HepG2 (cell line): ENCODE data around the gene NEGR1. TPM values are rescaled to one million over a fixed set of nuclear protein-coding genes. Genes with fewer than 3 reads are reported as not detected.

Experiments
- ATAC-seq: fragments of 200-7000 bp; cut with Tn5 transposase; 3 replicates; pipeline ENCODE4 v1.9.1; 2020; ENCODE audit warnings: mild to moderate bottlenecking, moderate library complexity
- BruUV-seq: library from RNA; stranded (reverse); fragments of 400-500 nt; replicated peaks from 2 replicates; lab custom pipeline; 2021; lab: Mats Ljungman, UMichigan
- CTCF ChIA-PET: fragments of 300-600 bp; formaldehyde crosslinking; extraction: SDS; loops from one replicate; lab custom pipeline; 2021; ENCODE audit warnings: low total read pairs, inconsistent platforms, low intra/inter-chr PET ratio; lab: Yijun Ruan, JAX
- POLR2A ChIA-PET: fragments of 350-600 bp; sonication (Branson Sonifier 250); formaldehyde crosslinking; loops from one replicate; lab custom pipeline; 2020; ENCODE audit warnings: antibody characterized with exemption, inconsistent platforms; lab: Yijun Ruan, JAX
- DNase-seq: peaks from one replicate; pipeline ENCODE4 v3.0.0-alpha.2; 2015; ENCODE audit warnings: low spot score
- FAIRE-seq: peaks from 3 replicates; lab custom pipeline; 2011; peaks lifted over from hg19 to GRCh38; lab: Jason Lieb, UNC
- H2AFZ ChIP-seq: one replicate; pipeline ENCODE4 v1.6.1; 2011; ENCODE audit warnings: low read length, inconsistent platforms
- H3K27ac ChIP-seq: fragments of 300-600 bp; 3 replicates; pipeline ENCODE4 v1.8.0; 2011; ENCODE audit warnings: mixed run types, mild to moderate bottlenecking, mixed read lengths, low read length, inconsistent platforms; ENCODE audit not compliant: insufficient read depth; ENCODE audit errors: extremely low read length
- H3K27me3 ChIP-seq, 2 experiments: fragments of 200-600 bp in 1 of 2; 2 replicates in 1 of 2; 3 replicates in 1 of 2; pipeline versions ENCODE4 v1.6.0 to v1.8.0; 2011; ENCODE audit warnings: low read length in 2 of 2, mild to moderate bottlenecking in 2 of 2, moderate library complexity in 2 of 2, inconsistent platforms in 1 of 2; ENCODE audit not compliant: insufficient read depth in 2 of 2, control insufficient read depth in 1 of 2
- H3K36me3 ChIP-seq, 2 experiments: fragments of 200-600 bp in 1 of 2; replicated peaks in 1 of 2; 2 replicates in 1 of 2; 3 replicates in 1 of 2; pipeline versions ENCODE4 v1.5.1 to v1.8.0; 2011; ENCODE audit warnings: low read length in 2 of 2, inconsistent platforms in 1 of 2; ENCODE audit not compliant: insufficient read depth in 2 of 2, control insufficient read depth in 1 of 2
- H3K4me1 ChIP-seq: 2 replicates; pipeline ENCODE4 v1.5.1; 2012; ENCODE audit warnings: low read length, inconsistent platforms; ENCODE audit not compliant: insufficient read depth
- H3K4me2 ChIP-seq: 2 replicates; pipeline ENCODE4 v1.6.0; 2011; ENCODE audit warnings: low read depth, low read length, inconsistent platforms
- H3K4me3 ChIP-seq, 3 experiments: fragments of 200-600 bp in 1 of 3; sonication (generic), shearing (Covaris generic) in 1 of 3; replicated peaks in 1 of 3; 2 replicates each; pipeline ENCODE4 v1.5.1; 2011 to 2016; ENCODE audit warnings: low read length in 3 of 3, inconsistent platforms in 2 of 3, low read depth in 2 of 3, mild to moderate bottlenecking in 2 of 3, control low read depth in 1 of 3, mixed read lengths in 1 of 3; ENCODE audit not compliant: insufficient read depth in 1 of 3
- H3K79me2 ChIP-seq: one replicate; pipeline ENCODE4 v1.6.1; 2011; ENCODE audit warnings: low read length, inconsistent platforms; ENCODE audit not compliant: insufficient read depth
- H3K9ac ChIP-seq: 2 replicates; pipeline ENCODE4 v1.6.0; 2011; ENCODE audit warnings: mild to moderate bottlenecking, low read depth, low read length, inconsistent platforms; ENCODE audit not compliant: insufficient read depth
- H3K9me3 ChIP-seq: 2 replicates; pipeline ENCODE4 v1.5.1; 2012; ENCODE audit warnings: mild to moderate bottlenecking, low read length
- H4K20me1 ChIP-seq: 2 replicates; pipeline ENCODE4 v1.6.0; 2011; ENCODE audit warnings: inconsistent platforms, mild to moderate bottlenecking, low read length, moderate library complexity; ENCODE audit not compliant: insufficient read depth
- CENPX ChIP-seq: sonication (generic); formaldehyde crosslinking; IDR thresholded peaks from 2 replicates; pipeline ENCODE4 v1.9.0; 2021; ENCODE audit warnings: mild to moderate bottlenecking, missing genetic modification reagents, moderate library complexity
- FOXK2 ChIP-seq: fragments of 450-650 bp; IDR thresholded peaks from 2 replicates; pipeline ENCODE4 v1.6.1; 2016
- ISL2 ChIP-seq: sonication (generic); formaldehyde crosslinking; IDR thresholded peaks from 2 replicates; pipeline ENCODE4 v1.5.0; 2020; ENCODE audit warnings: missing genetic modification reagents
- JUNB ChIP-seq: sonication (generic); formaldehyde crosslinking; IDR thresholded peaks from 2 replicates; pipeline ENCODE4 v1.8.0; 2022; ENCODE audit warnings: missing genetic modification reagents, mild to moderate bottlenecking, borderline replicate concordance
- KDM3A ChIP-seq: IDR thresholded peaks from 2 replicates; pipeline ENCODE4 v1.6.1; 2018; ENCODE audit warnings: low read depth, missing compliant biosample characterization
- MAFF ChIP-seq: IDR thresholded peaks from 2 replicates; pipeline ENCODE4 v1.6.1; 2011; ENCODE audit warnings: low read depth, low read length, improper control_type of control experiment
- MED1 ChIP-seq: sonication (generic); formaldehyde crosslinking; IDR thresholded peaks from 2 replicates; pipeline ENCODE4 v1.4.0; 2020; ENCODE audit warnings: missing genetic modification reagents
- PREB ChIP-seq: sonication (generic); formaldehyde crosslinking; IDR thresholded peaks from 2 replicates; pipeline ENCODE4 v1.4.0; 2020; ENCODE audit warnings: missing genetic modification reagents
- RFXANK ChIP-seq: IDR thresholded peaks from 2 replicates; pipeline ENCODE4 v1.6.1; 2016
- SALL2 ChIP-seq: sonication (generic); formaldehyde crosslinking; IDR thresholded peaks from 2 replicates; pipeline ENCODE4 v1.8.1; 2023; ENCODE audit warnings: mild to moderate bottlenecking, missing genetic modification reagents, inconsistent platforms
- ZFYVE20 ChIP-seq: sonication (generic); formaldehyde crosslinking; IDR thresholded peaks from 2 replicates; pipeline ENCODE4 v1.8.0; 2023; ENCODE audit warnings: low read depth, mild to moderate bottlenecking, moderate library complexity, missing genetic modification reagents, borderline replicate concordance
- ZMYM2 ChIP-seq: sonication (generic); formaldehyde crosslinking; IDR thresholded peaks from 2 replicates; pipeline ENCODE4 v1.8.0; 2022; ENCODE audit warnings: mild to moderate bottlenecking, missing genetic modification reagents
- ZNF282 ChIP-seq: fragments of 450-650 bp; IDR thresholded peaks from 2 replicates; pipeline ENCODE4 v1.6.1; 2018; ENCODE audit not compliant: partially characterized antibody
- ZNF549 ChIP-seq: sonication (generic); formaldehyde crosslinking; IDR thresholded peaks from 2 replicates; pipeline ENCODE4 v1.5.0; 2020; ENCODE audit warnings: missing genetic modification reagents
- ZNF562 ChIP-seq: sonication (generic); formaldehyde crosslinking; IDR thresholded peaks from 2 replicates; pipeline ENCODE4 v1.8.0; 2022; ENCODE audit warnings: missing genetic modification reagents, borderline replicate concordance
- ZNF709 ChIP-seq: sonication (generic); formaldehyde crosslinking; IDR thresholded peaks from 2 replicates; pipeline ENCODE4 v1.5.0; 2020; ENCODE audit warnings: mild to moderate bottlenecking, missing genetic modification reagents
- ZNF788 ChIP-seq: sonication (generic); formaldehyde crosslinking; IDR thresholded peaks from 2 replicates; pipeline ENCODE4 v1.5.0; 2020; ENCODE audit warnings: mild to moderate bottlenecking, missing genetic modification reagents, borderline replicate concordance
- WGBS: methylation state at CpG from one replicate; pipeline ENCODE4 v1.1.6; 2017; ENCODE audit warnings: low lambda C conversion rate; 5-methylcytosine and 5-hydroxymethylcytosine counted together
- in situ Hi-C: cut with HindIII; loops from 2 replicates; pipeline ENCODE4 v1.10.0; 2017; ENCODE audit warnings: low pct_unique_long_range_greater_than_20kb; ENCODE audit not compliant: extremely low pct_ligation_motif_present
- intact Hi-C: fragments of 100-400 bp; cut with micrococcal nuclease; formaldehyde crosslinking; loops from one replicate; pipeline ENCODE4 v1.10.0; 2022; ENCODE audit not compliant: unreplicated experiment
- polyA plus RNA-seq, 8 experiments: library from polyadenylated mRNA; depleted of rRNA in 3 of 8; stranded (reverse) in 7 of 8; unstranded in 1 of 8; fragments of >200 nt; fragmentation: Illumina TruSeq in 4 of 8; extraction: Trizol in 4 of 8; gene quantifications; 2 replicates each; pipeline versions ENCODE4 v1.2.1 to v1.2.3, GENCODE V29; 2011 to 2016; ENCODE audit warnings: low read depth in 4 of 8, missing spikeins in 1 of 8, mixed read lengths in 1 of 8; ENCODE audit not compliant: insufficient read depth in 1 of 8
- total RNA-seq, 5 experiments: library from RNA; depleted of rRNA; stranded (reverse); fragments of >200 nt; fragmentation: Illumina TruSeq; extraction: Trizol; gene quantifications; 2 replicates each; pipeline ENCODE4 v1.2.3, GENCODE V29; 2016; ENCODE audit warnings: low read depth in 1 of 5

The NEGR1 gene
- total and polyA plus RNA-seq, 2 of the 13 experiments (the other 11 are each of a cell fraction or from before 2014, with no cell fraction given): not detected

DNA sequence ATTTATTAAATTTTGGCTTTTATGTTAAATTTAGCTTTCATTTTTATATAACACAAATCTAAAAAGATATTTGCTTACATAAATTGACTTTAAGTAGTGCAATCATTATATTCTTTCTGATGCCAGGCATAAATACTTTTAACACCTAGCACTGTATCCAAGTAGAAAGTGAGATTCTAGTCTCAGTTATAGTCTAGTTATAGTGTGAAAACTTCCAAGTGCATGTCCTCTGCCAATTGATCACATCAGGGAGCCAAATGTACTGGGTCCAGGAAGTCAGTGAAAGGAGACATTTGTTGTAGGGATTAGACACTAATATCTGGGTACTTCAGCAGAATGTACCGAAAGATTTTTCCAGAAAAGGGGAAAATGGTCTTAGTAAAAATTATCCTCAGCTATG is 910.8 kb downstream of the NEGR1 start:
- Histone ChIP-seq H3K79me2 (no peaks in the 10 kb centered on the region), H3K4me1 (no peaks in the 10 kb centered on the region), H4K20me1 (no peaks in the 10 kb centered on the region), H3K27me3 (no peaks in the 10 kb centered on the region), H3K27ac (no peak overlapping the region), H3K4me2 (no peak overlapping the region), H3K36me3 (no peaks in the 10 kb centered on the region), H3K9me3 (peaks cover 75% of the 10 kb centered on the region), H3K4me3 (no peak overlapping the region), H2AFZ (no peak overlapping the region), H3K9ac (no peak overlapping the region)
- ATAC-seq (no peak), FAIRE-seq (no peak), DNase-seq (no peak)
- intact Hi-C loops: no loop called here
- POLR2A ChIA-PET: no interaction called here
- no peak for TF ChIP-seq ZNF549 (CRISPR knock-in tag)
- TF ChIP-seq ZNF562 (CRISPR knock-in tag): no peak
- TF ChIP-seq ZNF709: no peak
- no peak for TF ChIP-seq ZFYVE20 (CRISPR knock-in tag)
- no peak for TF ChIP-seq ZNF282
- TF ChIP-seq JUNB (CRISPR knock-in tag): no peak
- no peak for TF ChIP-seq MAFF
- BruUV-seq: no TSS peak
- CTCF ChIA-PET: no interaction called here
- 24% methylated on average over 1 of the region's 1 CpG for WGBS
- in situ Hi-C loops: no loop called here

GRCh38 chr1:71364236-71364635 is 918.1 kb downstream of the NEGR1 start:
- BruUV-seq: no TSS peak
- H3K79me2 ChIP-seq: no peaks in the 10 kb centered on the region
- H2AFZ ChIP-seq: no peak overlapping the region
- WGBS: 42% methylated on average over 2 of the region's 2 CpGs
- peaks cover 64% of the 10 kb centered on the region for H3K9me3 ChIP-seq
- in situ Hi-C loops: no loop called here
- no peak for FAIRE-seq
- H4K20me1 ChIP-seq: no peaks in the 10 kb centered on the region
- no peak overlapping the region for H3K9ac ChIP-seq
- intact Hi-C loops: no loop called here
- no peak overlapping the region for H3K4me3 ChIP-seq
- no peak for DNase-seq
- ChIA-PET POLR2A (no interaction called here), CTCF (no interaction called here)
- H3K27me3 ChIP-seq: no peaks in the 10 kb centered on the region
- no peak overlapping the region for H3K27ac ChIP-seq
- no peak for TF ChIP-seq MED1 (CRISPR knock-in tag)
- no peak for TF ChIP-seq ISL2 (CRISPR knock-in tag)
- no peak for TF ChIP-seq CENPX (CRISPR knock-in tag)
- TF ChIP-seq SALL2 (CRISPR knock-in tag): no peak
- no peak for TF ChIP-seq PREB
- TF ChIP-seq RFXANK (CRISPR knock-in tag): no peak
- no peak for TF ChIP-seq FOXK2
- TF ChIP-seq ZNF788 (CRISPR knock-in tag): no peak
- no peak for TF ChIP-seq ZMYM2
- no peak for TF ChIP-seq KDM3A (CRISPR knock-in tag)
- no peak for ATAC-seq
- H3K4me1 ChIP-seq: no peaks in the 10 kb centered on the region
- H3K36me3 ChIP-seq: no peaks in the 10 kb centered on the region
- H3K4me2 ChIP-seq: no peak overlapping the region
